Measurements from ENCODE around the gene TRIP10. TPM values are rescaled to one million over a fixed set of nuclear protein-coding genes. Genes with fewer than 3 reads are reported as not detected.

The TRIP10 gene
- total and polyA plus RNA-seq, 2 of the 13 experiments (the other 11 are each of a cell fraction or from before 2014, with no cell fraction given) = 32.5 to 33.2 TPM

DNA sequence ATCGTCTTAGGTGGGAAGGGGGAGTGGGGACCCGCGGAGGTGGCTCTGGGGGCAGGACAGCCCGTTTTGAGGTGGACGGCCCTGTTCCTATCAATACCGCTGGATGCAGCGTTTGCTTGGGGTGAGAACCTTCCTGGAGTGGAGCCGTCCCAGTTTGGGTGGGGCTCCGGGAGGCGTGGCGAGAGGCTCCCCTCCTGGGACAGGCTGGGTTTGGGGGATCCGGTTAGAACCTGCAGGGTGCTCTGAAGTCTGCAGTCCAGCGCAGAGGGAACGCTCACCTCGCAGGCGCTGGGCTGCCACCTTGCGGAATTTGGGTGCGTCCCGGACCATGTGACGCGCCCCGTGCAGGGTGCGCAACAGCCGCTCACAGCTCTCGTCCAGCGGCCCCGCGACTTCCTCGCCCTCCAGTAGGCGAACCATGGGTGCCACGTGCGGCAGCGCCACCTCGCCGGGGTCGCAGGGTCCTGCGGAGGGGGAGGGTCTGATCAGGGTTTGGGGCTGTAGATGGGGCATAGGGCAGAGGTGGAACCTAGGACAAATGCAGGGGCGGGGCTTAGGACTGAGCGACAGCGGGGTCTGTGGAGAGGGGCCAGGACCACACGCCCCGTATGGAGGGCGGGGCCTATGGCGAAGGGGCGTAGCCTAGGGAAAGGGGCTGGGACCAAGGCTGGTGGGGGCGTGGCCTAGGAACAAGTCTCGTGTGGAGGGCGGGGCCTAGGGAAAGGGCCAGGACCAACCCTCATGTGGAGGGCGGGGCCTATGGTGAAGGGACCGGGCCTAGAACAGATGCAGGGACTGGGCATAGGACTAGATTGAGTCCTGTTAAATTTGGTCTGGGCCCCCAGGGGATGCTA lies 13.9 kb downstream of the TRIP10 start (continued):
- TF ChIP-seq, protein P1, sequence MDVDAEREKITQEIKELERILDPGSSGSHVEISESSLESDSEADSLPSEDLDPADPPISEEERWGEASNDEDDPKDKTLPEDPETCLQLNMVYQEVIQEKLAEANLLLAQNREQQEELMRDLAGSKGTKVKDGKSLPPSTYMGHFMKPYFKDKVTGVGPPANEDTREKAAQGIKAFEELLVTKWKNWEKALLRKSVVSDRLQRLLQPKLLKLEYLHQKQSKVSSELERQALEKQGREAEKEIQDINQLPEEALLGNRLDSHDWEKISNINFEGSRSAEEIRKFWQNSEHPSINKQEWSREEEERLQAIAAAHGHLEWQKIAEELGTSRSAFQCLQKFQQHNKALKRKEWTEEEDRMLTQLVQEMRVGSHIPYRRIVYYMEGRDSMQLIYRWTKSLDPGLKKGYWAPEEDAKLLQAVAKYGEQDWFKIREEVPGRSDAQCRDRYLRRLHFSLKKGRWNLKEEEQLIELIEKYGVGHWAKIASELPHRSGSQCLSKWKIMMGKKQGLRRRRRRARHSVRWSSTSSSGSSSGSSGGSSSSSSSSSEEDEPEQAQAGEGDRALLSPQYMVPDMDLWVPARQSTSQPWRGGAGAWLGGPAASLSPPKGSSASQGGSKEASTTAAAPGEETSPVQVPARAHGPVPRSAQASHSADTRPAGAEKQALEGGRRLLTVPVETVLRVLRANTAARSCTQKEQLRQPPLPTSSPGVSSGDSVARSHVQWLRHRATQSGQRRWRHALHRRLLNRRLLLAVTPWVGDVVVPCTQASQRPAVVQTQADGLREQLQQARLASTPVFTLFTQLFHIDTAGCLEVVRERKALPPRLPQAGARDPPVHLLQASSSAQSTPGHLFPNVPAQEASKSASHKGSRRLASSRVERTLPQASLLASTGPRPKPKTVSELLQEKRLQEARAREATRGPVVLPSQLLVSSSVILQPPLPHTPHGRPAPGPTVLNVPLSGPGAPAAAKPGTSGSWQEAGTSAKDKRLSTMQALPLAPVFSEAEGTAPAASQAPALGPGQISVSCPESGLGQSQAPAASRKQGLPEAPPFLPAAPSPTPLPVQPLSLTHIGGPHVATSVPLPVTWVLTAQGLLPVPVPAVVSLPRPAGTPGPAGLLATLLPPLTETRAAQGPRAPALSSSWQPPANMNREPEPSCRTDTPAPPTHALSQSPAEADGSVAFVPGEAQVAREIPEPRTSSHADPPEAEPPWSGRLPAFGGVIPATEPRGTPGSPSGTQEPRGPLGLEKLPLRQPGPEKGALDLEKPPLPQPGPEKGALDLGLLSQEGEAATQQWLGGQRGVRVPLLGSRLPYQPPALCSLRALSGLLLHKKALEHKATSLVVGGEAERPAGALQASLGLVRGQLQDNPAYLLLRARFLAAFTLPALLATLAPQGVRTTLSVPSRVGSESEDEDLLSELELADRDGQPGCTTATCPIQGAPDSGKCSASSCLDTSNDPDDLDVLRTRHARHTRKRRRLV (CRISPR knock-in tag; IDR thresholded peaks at IDR 0.05) = no peak
- TF ChIP-seq XRCC5 (optimal IDR thresholded peaks at IDR 0.05; ENCODE audit: low read length) (peak; percentile 61), ZNF737 (CRISPR knock-in tag; IDR thresholded peaks at IDR 0.05; ENCODE audit: borderline replicate concordance) (no peak), ZSCAN9 (CRISPR knock-in tag; IDR thresholded peaks at IDR 0.05; ENCODE audit: borderline replicate concordance) (peak; percentile 86; the same call in 1 of the 2 replicates), SMARCE1 (IDR thresholded peaks at IDR 0.05; ENCODE audit: borderline replicate concordance) (no peak), ZSCAN12 (CRISPR knock-in tag; IDR thresholded peaks at IDR 0.05) (peak; percentile 84; the same call in 1 of the 2 replicates), MATR3 (CRISPR knock-in tag; IDR thresholded peaks at IDR 0.05) (no peak), MAFF (IDR thresholded peaks at IDR 0.05; ENCODE audit: low read depth, low read length) (no peak), SRY (CRISPR knock-in tag; IDR thresholded peaks at IDR 0.05) (no peak; the same call in none of the 2 replicates), HNRNPH1 (optimal IDR thresholded peaks at IDR 0.05; ENCODE audit: low read depth, low read length) (no peak), PPARG (CRISPR knock-in tag; conservative IDR thresholded peaks at IDR 0.05) (peak; percentile 77), ZFY (CRISPR knock-in tag; IDR thresholded peaks at IDR 0.05) (peak; percentile 54; the same call in 1 of the 2 replicates), ZNF251 (CRISPR knock-in tag; IDR thresholded peaks at IDR 0.05) (no peak)
- TF ChIP-seq, protein P2, sequence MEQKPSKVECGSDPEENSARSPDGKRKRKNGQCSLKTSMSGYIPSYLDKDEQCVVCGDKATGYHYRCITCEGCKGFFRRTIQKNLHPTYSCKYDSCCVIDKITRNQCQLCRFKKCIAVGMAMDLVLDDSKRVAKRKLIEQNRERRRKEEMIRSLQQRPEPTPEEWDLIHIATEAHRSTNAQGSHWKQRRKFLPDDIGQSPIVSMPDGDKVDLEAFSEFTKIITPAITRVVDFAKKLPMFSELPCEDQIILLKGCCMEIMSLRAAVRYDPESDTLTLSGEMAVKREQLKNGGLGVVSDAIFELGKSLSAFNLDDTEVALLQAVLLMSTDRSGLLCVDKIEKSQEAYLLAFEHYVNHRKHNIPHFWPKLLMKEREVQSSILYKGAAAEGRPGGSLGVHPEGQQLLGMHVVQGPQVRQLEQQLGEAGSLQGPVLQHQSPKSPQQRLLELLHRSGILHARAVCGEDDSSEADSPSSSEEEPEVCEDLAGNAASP (CRISPR knock-in tag; IDR thresholded peaks at IDR 0.05; ENCODE audit: borderline replicate concordance) = peak; percentile 78
- TF ChIP-seq, protein P3, sequence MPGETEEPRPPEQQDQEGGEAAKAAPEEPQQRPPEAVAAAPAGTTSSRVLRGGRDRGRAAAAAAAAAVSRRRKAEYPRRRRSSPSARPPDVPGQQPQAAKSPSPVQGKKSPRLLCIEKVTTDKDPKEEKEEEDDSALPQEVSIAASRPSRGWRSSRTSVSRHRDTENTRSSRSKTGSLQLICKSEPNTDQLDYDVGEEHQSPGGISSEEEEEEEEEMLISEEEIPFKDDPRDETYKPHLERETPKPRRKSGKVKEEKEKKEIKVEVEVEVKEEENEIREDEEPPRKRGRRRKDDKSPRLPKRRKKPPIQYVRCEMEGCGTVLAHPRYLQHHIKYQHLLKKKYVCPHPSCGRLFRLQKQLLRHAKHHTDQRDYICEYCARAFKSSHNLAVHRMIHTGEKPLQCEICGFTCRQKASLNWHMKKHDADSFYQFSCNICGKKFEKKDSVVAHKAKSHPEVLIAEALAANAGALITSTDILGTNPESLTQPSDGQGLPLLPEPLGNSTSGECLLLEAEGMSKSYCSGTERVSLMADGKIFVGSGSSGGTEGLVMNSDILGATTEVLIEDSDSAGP (CRISPR knock-in tag; IDR thresholded peaks at IDR 0.05; ENCODE audit: borderline replicate concordance) = peak; percentile 96
- TF ChIP-seq, protein P4, sequence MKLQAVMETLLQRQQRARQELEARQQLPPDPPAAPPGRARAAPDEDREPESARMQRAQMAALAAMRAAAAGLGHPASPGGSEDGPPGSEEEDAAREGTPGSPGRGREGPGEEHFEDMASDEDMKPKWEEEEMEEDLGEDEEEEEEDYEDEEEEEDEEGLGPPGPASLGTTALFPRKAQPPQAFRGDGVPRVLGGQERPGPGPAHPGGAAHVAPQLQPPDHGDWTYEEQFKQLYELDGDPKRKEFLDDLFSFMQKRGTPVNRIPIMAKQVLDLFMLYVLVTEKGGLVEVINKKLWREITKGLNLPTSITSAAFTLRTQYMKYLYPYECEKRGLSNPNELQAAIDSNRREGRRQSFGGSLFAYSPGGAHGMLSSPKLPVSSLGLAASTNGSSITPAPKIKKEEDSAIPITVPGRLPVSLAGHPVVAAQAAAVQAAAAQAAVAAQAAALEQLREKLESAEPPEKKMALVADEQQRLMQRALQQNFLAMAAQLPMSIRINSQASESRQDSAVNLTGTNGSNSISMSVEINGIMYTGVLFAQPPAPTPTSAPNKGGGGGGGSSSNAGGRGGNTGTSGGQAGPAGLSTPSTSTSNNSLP (IDR thresholded peaks at IDR 0.05; ENCODE audit: low read depth, low read length) = no peak
- TF ChIP-seq, protein P5, sequence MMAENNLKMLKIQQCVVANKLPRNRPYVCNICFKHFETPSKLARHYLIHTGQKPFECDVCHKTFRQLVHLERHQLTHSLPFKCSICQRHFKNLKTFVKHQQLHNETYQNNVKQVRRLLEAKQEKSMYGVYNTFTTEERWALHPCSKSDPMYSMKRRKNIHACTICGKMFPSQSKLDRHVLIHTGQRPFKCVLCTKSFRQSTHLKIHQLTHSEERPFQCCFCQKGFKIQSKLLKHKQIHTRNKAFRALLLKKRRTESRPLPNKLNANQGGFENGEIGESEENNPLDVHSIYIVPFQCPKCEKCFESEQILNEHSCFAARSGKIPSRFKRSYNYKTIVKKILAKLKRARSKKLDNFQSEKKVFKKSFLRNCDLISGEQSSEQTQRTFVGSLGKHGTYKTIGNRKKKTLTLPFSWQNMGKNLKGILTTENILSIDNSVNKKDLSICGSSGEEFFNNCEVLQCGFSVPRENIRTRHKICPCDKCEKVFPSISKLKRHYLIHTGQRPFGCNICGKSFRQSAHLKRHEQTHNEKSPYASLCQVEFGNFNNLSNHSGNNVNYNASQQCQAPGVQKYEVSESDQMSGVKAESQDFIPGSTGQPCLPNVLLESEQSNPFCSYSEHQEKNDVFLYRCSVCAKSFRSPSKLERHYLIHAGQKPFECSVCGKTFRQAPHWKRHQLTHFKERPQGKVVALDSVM (CRISPR knock-in tag; IDR thresholded peaks at IDR 0.05) = 0 out of 2 replicates have a peak, but pooled peaks have one; percentile 45

Data from HepG2 (cell line).